ENCODE data around the gene CASP8.

The CASP8 gene

DNA sequence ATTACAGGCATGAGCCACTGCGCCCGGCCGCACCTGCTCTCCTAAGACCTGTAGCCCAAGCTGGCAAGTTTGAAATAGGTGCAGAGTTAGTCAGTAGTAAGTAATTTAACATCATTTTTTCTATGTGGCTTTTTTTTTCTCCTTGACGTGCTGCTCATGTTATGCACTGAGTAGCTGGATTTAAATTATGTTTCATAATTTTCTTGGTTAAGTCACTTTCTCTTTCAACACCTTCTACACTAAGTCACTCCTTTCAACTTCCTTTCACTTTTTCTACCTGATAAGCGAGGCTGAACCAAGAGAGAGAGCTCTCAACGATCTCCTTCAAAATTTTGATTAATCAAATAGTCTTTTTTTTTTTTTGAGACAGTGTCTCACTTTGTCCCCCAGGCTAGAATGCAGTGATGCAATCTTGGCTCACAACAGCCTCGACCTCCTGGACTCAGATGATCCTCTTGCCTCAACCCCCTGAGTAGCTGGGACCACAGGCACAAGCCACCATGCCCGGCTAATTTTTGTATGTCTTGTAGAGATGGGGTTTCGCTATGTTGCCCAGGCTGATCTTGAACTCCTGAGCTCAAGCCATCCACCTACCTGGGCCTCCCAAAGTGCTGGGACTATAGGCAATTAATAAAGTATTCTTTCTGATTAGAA is 13.1 kb downstream of the CASP8 start:
- H3K4me1 ChIP-seq (ENCODE audit: control insufficient read depth in 1 of 2, insufficient read depth in 1 of 2, low read depth in 1 of 2, low read length in 1 of 2): peaks cover 24 to 36% of the 10 kb centered on the region in 2 experiments

DNA sequence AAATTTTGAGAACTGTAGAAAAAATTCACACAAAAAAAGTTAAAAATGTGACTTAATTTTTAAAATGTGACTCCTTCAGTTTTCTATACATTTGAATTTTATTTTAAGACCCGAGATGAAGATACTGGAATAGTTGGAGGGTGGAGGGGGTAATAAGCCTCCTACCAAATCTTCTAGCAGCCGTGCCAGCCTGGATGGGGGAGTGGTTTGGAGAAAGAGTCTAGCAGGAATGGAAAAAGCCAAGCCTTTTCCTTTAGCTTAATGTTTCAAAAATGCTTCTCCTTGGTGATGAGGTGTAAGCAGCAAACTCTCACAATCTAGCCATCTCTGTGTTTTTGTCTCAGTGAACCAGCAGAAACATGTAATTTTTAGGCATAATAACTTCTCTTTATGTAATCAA is 14.7 kb downstream of the CASP8 start:
- H3K36me3 ChIP-seq: peaks cover 99% of the 10 kb centered on the region
- H3K9me3 ChIP-seq: no peaks in the 10 kb centered on the region
- H3K4me3 ChIP-seq (ENCODE audit: low read depth in 1 of 2, low read length in 1 of 2): no peak overlapping the region
- peak overlapping the region; percentile 36 for H3K27ac ChIP-seq
- no peaks in the 10 kb centered on the region for H3K27me3 ChIP-seq
- H3K4me1 ChIP-seq (ENCODE audit: control insufficient read depth in 1 of 2, insufficient read depth in 1 of 2, low read depth in 1 of 2, low read length in 1 of 2): peaks cover 24 to 35% of the 10 kb centered on the region in 2 experiments
- TF ChIP-seq, protein P1, sequence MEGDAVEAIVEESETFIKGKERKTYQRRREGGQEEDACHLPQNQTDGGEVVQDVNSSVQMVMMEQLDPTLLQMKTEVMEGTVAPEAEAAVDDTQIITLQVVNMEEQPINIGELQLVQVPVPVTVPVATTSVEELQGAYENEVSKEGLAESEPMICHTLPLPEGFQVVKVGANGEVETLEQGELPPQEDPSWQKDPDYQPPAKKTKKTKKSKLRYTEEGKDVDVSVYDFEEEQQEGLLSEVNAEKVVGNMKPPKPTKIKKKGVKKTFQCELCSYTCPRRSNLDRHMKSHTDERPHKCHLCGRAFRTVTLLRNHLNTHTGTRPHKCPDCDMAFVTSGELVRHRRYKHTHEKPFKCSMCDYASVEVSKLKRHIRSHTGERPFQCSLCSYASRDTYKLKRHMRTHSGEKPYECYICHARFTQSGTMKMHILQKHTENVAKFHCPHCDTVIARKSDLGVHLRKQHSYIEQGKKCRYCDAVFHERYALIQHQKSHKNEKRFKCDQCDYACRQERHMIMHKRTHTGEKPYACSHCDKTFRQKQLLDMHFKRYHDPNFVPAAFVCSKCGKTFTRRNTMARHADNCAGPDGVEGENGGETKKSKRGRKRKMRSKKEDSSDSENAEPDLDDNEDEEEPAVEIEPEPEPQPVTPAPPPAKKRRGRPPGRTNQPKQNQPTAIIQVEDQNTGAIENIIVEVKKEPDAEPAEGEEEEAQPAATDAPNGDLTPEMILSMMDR (IDR thresholded peaks at IDR 0.05): no peak

More for the DNA sequence above, 13.1 kb downstream of the CASP8 start:
- H3K4me3 ChIP-seq (ENCODE audit: low read depth in 1 of 2, low read length in 1 of 2): no peak overlapping the region
- TF ChIP-seq, protein P1 (IDR thresholded peaks at IDR 0.05): no peak
- peak overlapping the region; percentile 53 for H3K27ac ChIP-seq
- no peaks in the 10 kb centered on the region for H3K27me3 ChIP-seq
- peaks cover 100% of the 10 kb centered on the region for H3K36me3 ChIP-seq
- no peaks in the 10 kb centered on the region for H3K9me3 ChIP-seq

DNA sequence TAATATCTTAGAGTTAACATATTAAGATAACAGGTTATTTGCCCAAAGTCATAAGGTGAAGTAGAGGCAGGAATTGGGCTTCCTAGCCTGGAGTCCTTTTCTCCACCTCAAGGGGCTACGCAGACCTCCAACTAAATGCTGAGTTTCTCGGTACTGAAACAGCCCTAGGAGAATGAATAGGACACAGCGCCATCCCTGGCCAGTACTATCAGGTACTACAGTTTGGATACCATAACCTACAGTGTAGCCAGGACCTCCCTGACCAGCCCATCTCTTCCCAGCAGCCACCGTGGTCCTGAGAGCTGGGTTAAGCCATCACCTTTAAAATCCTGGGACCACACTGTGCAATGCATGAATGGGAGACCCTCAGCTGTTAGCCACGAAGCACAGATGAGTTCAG is 15.7 kb downstream of the CASP8 start:
- TF ChIP-seq, protein P1 (IDR thresholded peaks at IDR 0.05): no peak
- H3K4me1 ChIP-seq (ENCODE audit: control insufficient read depth in 1 of 2, insufficient read depth in 1 of 2, low read depth in 1 of 2, low read length in 1 of 2): peaks cover 26 to 32% of the 10 kb centered on the region in 2 experiments
- H3K27me3 ChIP-seq: no peaks in the 10 kb centered on the region
- H3K36me3 ChIP-seq: peaks cover 92% of the 10 kb centered on the region
- H3K4me3 ChIP-seq (ENCODE audit: low read depth in 1 of 2, low read length in 1 of 2): no peak overlapping the region
- H3K27ac ChIP-seq: peak overlapping the region; percentile 36
- no peaks in the 10 kb centered on the region for H3K9me3 ChIP-seq

DNA sequence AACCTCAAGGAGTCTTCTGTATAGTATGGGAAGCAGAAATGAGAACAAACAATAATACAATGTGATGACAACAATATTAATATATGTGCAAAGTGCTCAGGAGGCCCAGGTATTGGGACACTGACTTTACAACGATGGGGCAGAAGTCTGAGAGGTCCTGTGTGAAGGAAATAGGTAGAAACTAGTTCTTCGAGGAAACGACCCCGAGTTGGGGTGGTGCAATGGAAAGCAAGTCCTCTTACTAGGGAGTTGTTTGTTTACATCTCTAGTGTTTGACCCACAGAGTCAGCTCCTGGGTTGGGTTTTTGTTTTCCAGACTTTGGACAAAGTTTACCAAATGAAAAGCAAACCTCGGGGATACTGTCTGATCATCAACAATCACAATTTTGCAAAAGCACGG is 16.2 kb downstream of the CASP8 start:
- H3K27ac ChIP-seq: peak overlapping the region; percentile 36
- H3K36me3 ChIP-seq: peaks cover 88% of the 10 kb centered on the region
- TF ChIP-seq, protein P1 (IDR thresholded peaks at IDR 0.05): no peak

DNA sequence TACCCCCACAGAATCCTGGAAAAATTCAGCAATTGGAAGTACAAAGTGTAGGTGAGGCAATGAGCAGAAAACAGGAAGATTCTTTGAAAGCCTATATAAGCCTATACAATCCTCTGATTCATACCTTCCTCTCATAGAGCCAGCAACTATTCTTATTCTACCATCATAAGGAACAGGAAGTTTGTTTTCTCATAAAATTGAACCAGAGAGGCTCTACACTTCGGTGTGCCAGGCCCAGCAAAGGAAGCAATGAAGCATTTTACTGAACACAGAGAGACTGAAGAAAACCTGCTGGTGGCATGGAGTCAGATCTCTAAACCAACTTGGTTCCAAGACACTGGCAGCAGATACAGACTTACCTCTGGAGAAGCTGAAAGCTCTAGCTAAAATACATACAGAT is 18.7 kb downstream of the CASP8 start:
- peaks cover 4 to 8% of the 10 kb centered on the region in 2 experiments for H3K4me1 ChIP-seq (ENCODE audit: control insufficient read depth in 1 of 2, insufficient read depth in 1 of 2, low read depth in 1 of 2, low read length in 1 of 2)
- TF ChIP-seq, protein P1 (IDR thresholded peaks at IDR 0.05): no peak
- no peak overlapping the region for H3K4me3 ChIP-seq (ENCODE audit: low read depth in 1 of 2, low read length in 1 of 2)
- peak overlapping the region; percentile 54 for H3K27ac ChIP-seq
- no peaks in the 10 kb centered on the region for H3K9me3 ChIP-seq
- H3K27me3 ChIP-seq: no peaks in the 10 kb centered on the region
- peaks cover 66% of the 10 kb centered on the region for H3K36me3 ChIP-seq

More for the DNA sequence above, 16.2 kb downstream of the CASP8 start:
- H3K27me3 ChIP-seq: no peaks in the 10 kb centered on the region
- peaks cover 21 to 27% of the 10 kb centered on the region in 2 experiments for H3K4me1 ChIP-seq (ENCODE audit: control insufficient read depth in 1 of 2, insufficient read depth in 1 of 2, low read depth in 1 of 2, low read length in 1 of 2)
- no peak overlapping the region for H3K4me3 ChIP-seq (ENCODE audit: low read depth in 1 of 2, low read length in 1 of 2)
- H3K9me3 ChIP-seq: no peaks in the 10 kb centered on the region

Data from neutrophil (primary cell).